ENCODE data around the gene DMRT1. TPM values are rescaled to one million over a fixed set of nuclear protein-coding genes. Genes with fewer than 3 reads are reported as not detected.

Gene DMRT1
- total RNA-seq, 2 donors from 2014 or later = 0.26 TPM; not detected in 1

DNA sequence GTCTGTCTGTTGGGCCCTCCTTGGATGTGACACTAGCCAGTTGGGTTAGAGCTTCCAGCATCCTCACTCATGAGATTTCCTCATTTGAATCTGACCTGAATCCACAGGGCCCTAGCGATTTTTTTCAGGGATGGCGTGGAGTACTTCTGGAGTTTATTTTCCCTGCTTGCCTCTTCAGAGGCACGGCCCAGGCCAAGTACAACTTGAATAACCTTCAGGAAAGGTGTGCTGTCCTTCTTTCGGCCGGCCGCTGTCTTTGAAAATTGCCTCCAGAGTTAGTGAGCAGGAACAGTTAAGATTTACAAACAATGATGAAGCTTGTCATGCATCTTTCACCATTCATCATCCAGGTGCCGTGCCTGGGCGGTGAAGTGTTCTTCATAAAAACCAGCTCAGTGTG is 85.5 kb downstream of the DMRT1 start:
- ATAC-seq (replicated peaks) = no peak
- H3K9me3 Mint-ChIP-seq = no peaks in the 10 kb centered on the region
- H3K27me3 Mint-ChIP-seq = peaks cover 28% of the 10 kb centered on the region
- no peaks in the 10 kb centered on the region for H3K36me3 Mint-ChIP-seq (ENCODE audit: low read depth)
- H3K27ac Mint-ChIP-seq = no peak overlapping the region
- no peaks in the 10 kb centered on the region for H3K4me1 Mint-ChIP-seq
- no peak overlapping the region for H3K4me3 Mint-ChIP-seq

DNA sequence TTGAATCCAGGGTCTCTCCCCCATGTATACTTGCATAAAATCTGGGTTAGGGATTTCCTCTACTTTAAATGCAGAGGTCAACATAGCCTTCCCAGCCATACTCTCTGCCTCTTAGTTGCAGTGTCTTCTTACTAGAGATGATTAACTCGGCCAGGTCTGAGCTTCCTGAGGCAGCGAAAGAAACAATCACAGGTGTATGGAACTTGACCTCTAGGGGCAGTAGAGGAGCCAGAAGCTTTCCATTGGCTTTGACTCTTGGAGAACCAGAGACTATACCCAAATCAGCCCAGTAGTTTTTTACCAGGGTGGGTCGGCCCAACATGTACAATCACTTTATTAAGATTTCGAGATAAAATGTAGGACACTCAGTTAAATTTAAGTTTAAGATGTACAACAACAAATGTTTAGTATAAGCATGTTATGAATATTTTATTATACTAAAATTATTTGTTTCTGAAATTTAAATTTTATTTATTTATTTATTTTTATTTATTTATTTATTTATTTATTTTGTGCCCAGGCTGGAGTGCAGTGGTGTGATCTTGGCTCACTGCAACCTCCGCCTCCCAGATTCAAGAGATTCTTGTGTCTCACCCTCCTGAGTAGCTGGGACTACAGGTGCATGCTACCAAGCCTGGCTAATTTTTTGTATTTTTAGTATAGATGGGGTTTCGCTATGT is 87.0 kb downstream of the DMRT1 start:
- H3K27ac Mint-ChIP-seq = no peak overlapping the region
- H3K36me3 Mint-ChIP-seq (ENCODE audit: low read depth) = no peaks in the 10 kb centered on the region
- no peak overlapping the region for H3K4me3 Mint-ChIP-seq
- ATAC-seq (replicated peaks) = no peak
- H3K27me3 Mint-ChIP-seq = peaks cover 23% of the 10 kb centered on the region
- no peaks in the 10 kb centered on the region for H3K9me3 Mint-ChIP-seq
- no peaks in the 10 kb centered on the region for H3K4me1 Mint-ChIP-seq

- no peak overlapping the region for H3K4me3 Mint-ChIP-seq
- H3K27ac Mint-ChIP-seq = no peak overlapping the region
- no peaks in the 10 kb centered on the region for H3K36me3 Mint-ChIP-seq (ENCODE audit: low read depth)
- no peaks in the 10 kb centered on the region for H3K4me1 Mint-ChIP-seq
- no peaks in the 10 kb centered on the region for H3K9me3 Mint-ChIP-seq
- peaks cover 26% of the 10 kb centered on the region for H3K27me3 Mint-ChIP-seq
- ATAC-seq (replicated peaks) = no peak
These were observed 88.2 kb downstream of the DMRT1 start for GRCh38 chr9:929719-930118.

- no peak overlapping the region for H3K4me3 Mint-ChIP-seq
- H3K27ac Mint-ChIP-seq = no peak overlapping the region
- H3K36me3 Mint-ChIP-seq (ENCODE audit: low read depth) = no peaks in the 10 kb centered on the region
- H3K9me3 Mint-ChIP-seq = no peaks in the 10 kb centered on the region
- ATAC-seq (replicated peaks) = no peak
- peaks cover 33% of the 10 kb centered on the region for H3K27me3 Mint-ChIP-seq
- no peaks in the 10 kb centered on the region for H3K4me1 Mint-ChIP-seq
These were observed 91.9 kb downstream of the DMRT1 start for GRCh38 chr9:933356-933755.

DNA sequence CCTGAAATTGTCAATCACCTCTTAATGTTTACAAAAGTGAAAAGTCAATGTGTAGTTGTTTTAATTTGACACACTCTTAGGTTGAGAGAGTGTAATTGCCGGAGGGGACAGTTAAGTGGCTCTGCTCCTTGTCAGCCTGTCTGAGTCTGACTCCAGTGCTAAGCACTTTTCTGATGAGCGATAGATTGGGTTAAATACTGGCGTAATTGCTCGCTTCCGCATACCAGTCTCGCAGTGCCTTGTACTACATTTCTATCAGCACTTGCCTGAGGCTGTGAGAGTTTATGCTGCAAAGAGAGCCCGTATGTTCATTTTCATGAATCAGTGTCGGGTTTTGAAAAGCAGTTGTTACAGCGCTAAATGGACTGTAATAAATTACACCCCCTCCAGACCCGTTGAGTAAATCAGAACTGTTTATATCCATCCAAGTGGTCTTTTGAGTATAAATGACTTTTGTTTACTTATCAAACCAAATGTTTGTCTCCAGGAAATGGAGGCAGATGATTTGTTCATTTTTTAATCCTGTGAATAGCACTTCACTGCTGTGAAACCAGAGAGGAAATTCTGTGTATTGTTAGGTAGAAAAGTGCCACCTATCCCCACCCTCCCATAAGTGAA is 94.0 kb downstream of the DMRT1 start:
- ATAC-seq (replicated peaks) = no peak
- H3K27ac Mint-ChIP-seq = no peak overlapping the region
- peaks cover 8% of the 10 kb centered on the region for H3K9me3 Mint-ChIP-seq
- no peaks in the 10 kb centered on the region for H3K36me3 Mint-ChIP-seq (ENCODE audit: low read depth)
- peaks cover 44% of the 10 kb centered on the region for H3K27me3 Mint-ChIP-seq
- no peak overlapping the region for H3K4me3 Mint-ChIP-seq
- H3K4me1 Mint-ChIP-seq = no peaks in the 10 kb centered on the region

GRCh38 chr9:942805-943580 is 101.5 kb downstream of the DMRT1 start:
- H3K36me3 Mint-ChIP-seq (ENCODE audit: low read depth) = no peaks in the 10 kb centered on the region
- H3K27me3 Mint-ChIP-seq = peaks cover 25% of the 10 kb centered on the region
- H3K27ac Mint-ChIP-seq = no peak overlapping the region
- peaks cover 8% of the 10 kb centered on the region for H3K9me3 Mint-ChIP-seq
- ATAC-seq (replicated peaks) = no peak
- H3K4me1 Mint-ChIP-seq = no peaks in the 10 kb centered on the region
- no peak overlapping the region for H3K4me3 Mint-ChIP-seq

DNA sequence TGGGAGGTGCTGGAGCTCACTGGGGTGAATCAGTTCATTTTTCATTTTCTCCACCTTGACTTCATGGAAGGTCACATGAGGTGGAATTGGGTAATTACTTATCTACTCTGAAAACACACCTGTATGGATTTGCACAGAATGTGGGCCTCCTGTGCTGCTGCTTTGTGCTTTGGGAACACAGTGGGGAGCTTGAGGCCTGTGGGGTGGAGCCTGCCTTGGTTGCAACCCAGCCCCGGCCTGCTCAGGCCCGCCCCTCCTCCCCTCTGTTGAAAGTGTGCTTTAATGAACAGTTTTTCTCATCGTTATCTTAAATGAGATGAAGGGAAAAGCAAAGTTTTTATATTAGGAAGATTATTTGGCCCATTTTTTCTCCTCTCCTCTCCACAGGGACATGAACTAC is 106.5 kb downstream of the DMRT1 start:
- H3K27me3 Mint-ChIP-seq = peaks cover 29% of the 10 kb centered on the region

GRCh38 chr9:948497-948896 is 107.0 kb downstream of the DMRT1 start:
- no peaks in the 10 kb centered on the region for H3K4me1 Mint-ChIP-seq
- no peaks in the 10 kb centered on the region for H3K9me3 Mint-ChIP-seq
- no peak overlapping the region for H3K4me3 Mint-ChIP-seq
- ATAC-seq (replicated peaks) = no peak
- no peaks in the 10 kb centered on the region for H3K36me3 Mint-ChIP-seq (ENCODE audit: low read depth)
- peaks cover 29% of the 10 kb centered on the region for H3K27me3 Mint-ChIP-seq
- H3K27ac Mint-ChIP-seq = no peak overlapping the region

More for the DNA sequence above, 106.5 kb downstream of the DMRT1 start:
- no peaks in the 10 kb centered on the region for H3K9me3 Mint-ChIP-seq
- no peaks in the 10 kb centered on the region for H3K36me3 Mint-ChIP-seq (ENCODE audit: low read depth)
- no peak for ATAC-seq (replicated peaks)
- H3K4me1 Mint-ChIP-seq = no peaks in the 10 kb centered on the region
- no peak overlapping the region for H3K27ac Mint-ChIP-seq
- H3K4me3 Mint-ChIP-seq = no peak overlapping the region

- Mint-ChIP-seq H3K9me3 (no peaks in the 10 kb centered on the region), H3K4me1 (no peaks in the 10 kb centered on the region), H3K27me3 (peaks cover 29% of the 10 kb centered on the region), H3K36me3 (ENCODE audit: low read depth) (no peaks in the 10 kb centered on the region), H3K27ac (no peak overlapping the region), H3K4me3 (no peak overlapping the region)
- no peak for ATAC-seq (replicated peaks)
These were observed 108.6 kb downstream of the DMRT1 start for GRCh38 chr9:950139-950538.

GRCh38 chr9:952546-952945 is 111.0 kb downstream of the DMRT1 start:
- Mint-ChIP-seq H3K4me1 (no peaks in the 10 kb centered on the region), H3K27ac (no peak overlapping the region), H3K4me3 (no peak overlapping the region), H3K36me3 (ENCODE audit: low read depth) (no peaks in the 10 kb centered on the region), H3K9me3 (no peaks in the 10 kb centered on the region), H3K27me3 (peaks cover 19% of the 10 kb centered on the region)
- no peak for ATAC-seq (replicated peaks)

DNA sequence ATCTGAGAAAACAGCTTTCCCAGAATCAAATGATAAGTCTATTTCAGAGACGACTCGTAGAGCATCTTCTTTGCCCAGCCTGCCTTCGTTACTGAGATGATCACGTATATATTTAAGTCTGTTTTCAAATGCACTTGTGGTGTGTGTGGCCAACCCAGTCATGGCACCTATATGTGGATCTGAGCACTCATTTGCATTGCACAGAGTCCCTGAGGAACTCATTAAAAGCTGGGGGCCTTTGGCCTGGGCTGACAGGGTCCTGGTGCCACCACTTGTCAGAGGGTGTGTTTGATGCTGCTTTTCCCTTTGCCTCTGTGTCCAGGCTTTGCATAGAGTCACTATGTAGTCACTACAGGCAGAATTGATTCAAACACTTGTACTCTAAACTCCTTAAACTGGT is 117.6 kb downstream of the DMRT1 start:
- Mint-ChIP-seq H3K36me3 (ENCODE audit: low read depth) (no peaks in the 10 kb centered on the region), H3K27ac (no peak overlapping the region), H3K4me1 (no peaks in the 10 kb centered on the region), H3K4me3 (no peak overlapping the region), H3K9me3 (no peaks in the 10 kb centered on the region), H3K27me3 (peaks cover 36% of the 10 kb centered on the region)
- no peak for ATAC-seq (replicated peaks)

DNA sequence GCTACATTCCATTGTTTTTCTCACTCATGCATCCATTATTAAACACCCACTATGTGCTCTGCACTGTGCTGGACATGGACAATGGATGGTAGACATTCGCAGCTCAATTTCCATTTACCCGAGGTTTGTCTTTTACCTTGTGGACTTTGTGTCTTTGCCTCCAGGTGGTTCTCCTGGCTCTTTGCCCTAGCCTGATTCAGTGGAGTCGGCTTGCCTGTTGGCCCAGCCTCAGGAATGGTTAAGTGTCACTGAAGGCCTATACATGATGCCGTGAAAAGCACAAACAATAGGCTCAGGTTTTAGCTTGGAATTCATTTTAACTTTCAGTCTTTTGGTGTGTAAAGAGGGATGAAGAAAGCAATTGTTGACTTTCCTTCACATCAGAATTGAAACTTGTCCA is 118.4 kb downstream of the DMRT1 start:
- H3K27me3 Mint-ChIP-seq = peaks cover 43% of the 10 kb centered on the region
- H3K9me3 Mint-ChIP-seq = no peaks in the 10 kb centered on the region
- no peak overlapping the region for H3K4me3 Mint-ChIP-seq
- H3K4me1 Mint-ChIP-seq = no peaks in the 10 kb centered on the region
- H3K27ac Mint-ChIP-seq = no peak overlapping the region
- ATAC-seq (replicated peaks) = no peak
- no peaks in the 10 kb centered on the region for H3K36me3 Mint-ChIP-seq (ENCODE audit: low read depth)

- Mint-ChIP-seq H3K4me3 (no peak overlapping the region), H3K4me1 (no peaks in the 10 kb centered on the region), H3K36me3 (ENCODE audit: low read depth) (no peaks in the 10 kb centered on the region), H3K27me3 (peaks cover 60% of the 10 kb centered on the region), H3K27ac (no peak overlapping the region), H3K9me3 (no peaks in the 10 kb centered on the region)
- ATAC-seq (replicated peaks) = no peak
These were observed 120.5 kb downstream of the DMRT1 start for GRCh38 chr9:962023-962422.

- no peaks in the 10 kb centered on the region for H3K4me1 Mint-ChIP-seq
- ATAC-seq (replicated peaks) = no peak
- peaks cover 78% of the 10 kb centered on the region for H3K27me3 Mint-ChIP-seq
- H3K9me3 Mint-ChIP-seq = no peaks in the 10 kb centered on the region
- H3K36me3 Mint-ChIP-seq (ENCODE audit: low read depth) = no peaks in the 10 kb centered on the region
- H3K4me3 Mint-ChIP-seq = no peak overlapping the region
- no peak overlapping the region for H3K27ac Mint-ChIP-seq
These were observed 124.0 kb downstream of the DMRT1 start for GRCh38 chr9:965497-965896.

DNA sequence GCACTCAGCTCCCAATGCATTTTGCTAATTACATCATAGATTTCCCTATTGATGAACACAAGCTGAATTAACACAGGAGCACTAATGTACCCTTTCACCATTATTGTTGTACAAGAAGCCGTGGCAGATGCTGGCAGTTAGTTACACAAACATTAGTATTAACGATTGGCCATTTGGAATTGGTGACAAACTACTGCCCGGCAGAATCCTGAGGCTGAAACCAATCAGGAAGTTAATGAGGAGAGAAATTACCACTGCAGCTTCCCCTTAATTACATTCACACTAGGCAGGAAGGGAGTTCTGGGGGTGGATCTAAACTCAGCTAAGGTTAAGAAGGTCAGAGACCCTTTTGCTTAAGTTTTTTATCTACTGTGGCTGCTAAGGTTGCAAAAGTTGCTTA is 125.4 kb downstream of the DMRT1 start:
- no peak overlapping the region for H3K27ac Mint-ChIP-seq
- H3K36me3 Mint-ChIP-seq (ENCODE audit: low read depth) = no peaks in the 10 kb centered on the region
- H3K27me3 Mint-ChIP-seq = peaks cover 65% of the 10 kb centered on the region
- H3K4me1 Mint-ChIP-seq = no peaks in the 10 kb centered on the region
- no peak overlapping the region for H3K4me3 Mint-ChIP-seq
- H3K9me3 Mint-ChIP-seq = no peaks in the 10 kb centered on the region
- no peak for ATAC-seq (replicated peaks)
